PFSK-1 (cell line): Measurements from ENCODE around the gene NPL.

Source experiments
- FOXP2 ChIP-seq: optimal IDR thresholded peaks from 2 replicates; pipeline ENCODE3; 2011; ENCODE audit warnings: borderline replicate concordance, control low read depth, inconsistent platforms; ENCODE audit not compliant: insufficient read depth; ENCODE audit errors: extremely low read length, extremely low read depth
- POLR2AphosphoS5 ChIP-seq: IDR thresholded peaks from 2 replicates; pipeline ENCODE4 v1.6.1; 2012; ENCODE audit warnings: low read depth, mild to moderate bottlenecking, control low read depth, low read length, moderate library complexity
- SIN3A ChIP-seq: IDR thresholded peaks from 2 replicates; pipeline ENCODE4 v1.6.1; 2012; ENCODE audit warnings: mild to moderate bottlenecking, low read length, moderate library complexity, borderline replicate concordance; ENCODE audit not compliant: insufficient read depth
- TAF1 ChIP-seq: IDR thresholded peaks from 2 replicates; pipeline ENCODE4 v1.6.1; 2012; ENCODE audit warnings: low read length, control low read depth, borderline replicate concordance; ENCODE audit not compliant: insufficient read depth

DNA sequence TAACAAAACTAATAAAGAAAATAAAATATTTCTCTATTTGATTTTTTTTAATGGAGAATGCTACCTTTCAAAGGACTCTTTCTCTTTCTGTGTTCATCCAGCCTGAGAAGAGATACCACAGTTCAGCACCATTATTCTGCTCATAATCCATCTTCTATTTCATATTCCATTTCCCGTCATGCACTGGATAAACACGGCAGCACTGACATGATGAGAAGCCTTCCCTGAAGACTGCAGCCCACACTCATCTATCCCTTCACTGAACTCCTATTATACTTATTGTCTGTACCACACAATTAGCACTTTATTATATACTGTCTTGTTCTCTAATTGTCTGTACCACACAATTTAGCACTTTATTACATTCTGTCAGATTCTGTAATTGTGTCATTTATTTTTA lies 10.7 kb upstream of the NPL start:
- TF ChIP-seq SIN3A = no peak
- TF ChIP-seq FOXP2 = no peak
- no peak for TF ChIP-seq TAF1
- TF ChIP-seq POLR2AphosphoS5 = no peak
